MCF 10A (cell line): ENCODE results near the gene UCP3. TPM values are rescaled to one million over a fixed set of nuclear protein-coding genes. Genes with fewer than 3 reads are reported as not detected.

ENCODE experiments used
- BruUV-seq: library from RNA; stranded (reverse); fragments of 400-500 nt; replicated peaks from 2 replicates; lab custom pipeline; 2021; lab: Mats Ljungman, UMichigan
- CTCF ChIA-PET: fragments of 300-600 bp; sonication (Branson Sonifier 250); formaldehyde crosslinking; extraction: SDS; loops from one replicate; lab custom pipeline; 2021; ENCODE audit warnings: antibody characterized with exemption, inconsistent platforms; lab: Yijun Ruan, JAX
- POLR2A ChIA-PET: fragments of 300-600, 350-650 bp; sonication (Branson Sonifier 250); formaldehyde crosslinking; extraction: SDS; loops from one replicate; lab custom pipeline; 2020; ENCODE audit warnings: antibody characterized with exemption, inconsistent platforms; lab: Yijun Ruan, JAX
- DNase-seq: peaks from one replicate; pipeline ENCODE4 v3.0.0-alpha.2; 2018; ENCODE audit not compliant: unreplicated experiment
- H3K27ac Mint-ChIP-seq: one replicate; pipeline ENCODE4 v1.8.0; 2022; ENCODE audit warnings: mild to moderate bottlenecking, low read depth, mixed read lengths; ENCODE audit not compliant: unreplicated experiment
- H3K27me3 Mint-ChIP-seq: one replicate; pipeline ENCODE4 v1.8.0; 2022; ENCODE audit warnings: mixed read lengths; ENCODE audit not compliant: insufficient read depth, unreplicated experiment
- H3K36me3 Mint-ChIP-seq: one replicate; pipeline ENCODE4 v1.8.0; 2022; ENCODE audit warnings: mild to moderate bottlenecking, moderate library complexity, mixed read lengths; ENCODE audit not compliant: insufficient read depth, unreplicated experiment
- H3K4me1 Mint-ChIP-seq: one replicate; pipeline ENCODE4 v1.8.0; 2022; ENCODE audit warnings: mixed read lengths; ENCODE audit not compliant: insufficient read depth, unreplicated experiment
- H3K4me3 Mint-ChIP-seq: one replicate; pipeline ENCODE4 v1.8.0; 2022; ENCODE audit warnings: mild to moderate bottlenecking, moderate library complexity, mixed read lengths; ENCODE audit not compliant: unreplicated experiment
- H3K9me3 Mint-ChIP-seq: one replicate; pipeline ENCODE4 v1.8.0; 2022; ENCODE audit warnings: mixed read lengths; ENCODE audit not compliant: unreplicated experiment
- CTCF ChIP-seq: fragments of 200-600 bp; IDR thresholded peaks from one replicate; pipeline ENCODE4 v1.8.0; 2022; ENCODE audit warnings: antibody characterized with exemption, mild to moderate bottlenecking; ENCODE audit not compliant: unreplicated experiment
- intact Hi-C: fragments of 100-400 bp; cut with micrococcal nuclease; formaldehyde crosslinking; loops from 2 replicates; pipeline ENCODE4 v1.14.1; 2022
- total RNA-seq: library from RNA; stranded (reverse); gene quantifications from 2 replicates; pipeline ENCODE4 v1.2.3, GENCODE V29; 2022

UCP3 gene
- total RNA-seq, 1 experiment from 2014 or later, result 1.5 TPM

- DNase-seq, result no peak
- ChIA-PET CTCF (interaction anchor here (0.5 to 0.6 kb wide), 4 partner anchors 22 to 1497 kb away, joined by 3 to 4 read pairs (median 3); no protein-coding TSS in a partner anchor), POLR2A (interaction anchor here (1.4 kb wide), 1 partner anchor 9 kb away, joined by 3 read pairs; no protein-coding TSS in a partner anchor)
- Mint-ChIP-seq H3K9me3 (no peaks in the 10 kb centered on the region), H3K4me3 (no peak overlapping the region), H3K27me3 (no peaks in the 10 kb centered on the region), H3K27ac (no peak overlapping the region), H3K4me1 (no peaks in the 10 kb centered on the region), H3K36me3 (peaks cover 11% of the 10 kb centered on the region)
- TF ChIP-seq CTCF, result no peak
- intact Hi-C loops, result no loop called here
- BruUV-seq, result no TSS peak
These were observed 4.3 kb upstream of the UCP3 start for GRCh38 chr11:74013141-74013540.

GRCh38 chr11:74012074-74012809 lies 3.4 kb upstream of the UCP3 start:
- BruUV-seq, result no TSS peak
- no peak for TF ChIP-seq CTCF
- ChIA-PET POLR2A (interaction anchor here (0.7 kb wide), 2 partner anchors 39 to 714 kb away, joined by 3 read pairs; no protein-coding TSS in a partner anchor), CTCF (interaction anchor here (0.5 to 0.7 kb wide), 3 partner anchors 32 to 1789 kb away, joined by 3 read pairs; no protein-coding TSS in a partner anchor)
- H3K27me3 Mint-ChIP-seq, result no peaks in the 10 kb centered on the region
- no peak for DNase-seq
- no peak overlapping the region for H3K4me3 Mint-ChIP-seq
- no peaks in the 10 kb centered on the region for H3K4me1 Mint-ChIP-seq
- H3K9me3 Mint-ChIP-seq, result no peaks in the 10 kb centered on the region
- intact Hi-C loops, result no loop called here
- peaks cover 10% of the 10 kb centered on the region for H3K36me3 Mint-ChIP-seq
- H3K27ac Mint-ChIP-seq, result no peak overlapping the region

GRCh38 chr11:74011360-74012073 lies 2.6 kb upstream of the UCP3 start:
- Mint-ChIP-seq H3K4me1 (no peaks in the 10 kb centered on the region), H3K9me3 (no peaks in the 10 kb centered on the region), H3K27ac (no peak overlapping the region), H3K27me3 (no peaks in the 10 kb centered on the region), H3K4me3 (no peak overlapping the region), H3K36me3 (peaks cover 6% of the 10 kb centered on the region)
- no peak for TF ChIP-seq CTCF
- ChIA-PET POLR2A (interaction anchor here (0.7 kb wide), 2 partner anchors 38 to 715 kb away, joined by 3 read pairs; no protein-coding TSS in a partner anchor), CTCF (interaction anchor here (0.6 to 0.7 kb wide), 2 partner anchors 82 to 1790 kb away, joined by 3 read pairs; no protein-coding TSS in a partner anchor)
- BruUV-seq, result no TSS peak
- no peak for DNase-seq
- intact Hi-C loops, result no loop called here
